ENCODE measurements around the gene GCHFR.

DNA sequence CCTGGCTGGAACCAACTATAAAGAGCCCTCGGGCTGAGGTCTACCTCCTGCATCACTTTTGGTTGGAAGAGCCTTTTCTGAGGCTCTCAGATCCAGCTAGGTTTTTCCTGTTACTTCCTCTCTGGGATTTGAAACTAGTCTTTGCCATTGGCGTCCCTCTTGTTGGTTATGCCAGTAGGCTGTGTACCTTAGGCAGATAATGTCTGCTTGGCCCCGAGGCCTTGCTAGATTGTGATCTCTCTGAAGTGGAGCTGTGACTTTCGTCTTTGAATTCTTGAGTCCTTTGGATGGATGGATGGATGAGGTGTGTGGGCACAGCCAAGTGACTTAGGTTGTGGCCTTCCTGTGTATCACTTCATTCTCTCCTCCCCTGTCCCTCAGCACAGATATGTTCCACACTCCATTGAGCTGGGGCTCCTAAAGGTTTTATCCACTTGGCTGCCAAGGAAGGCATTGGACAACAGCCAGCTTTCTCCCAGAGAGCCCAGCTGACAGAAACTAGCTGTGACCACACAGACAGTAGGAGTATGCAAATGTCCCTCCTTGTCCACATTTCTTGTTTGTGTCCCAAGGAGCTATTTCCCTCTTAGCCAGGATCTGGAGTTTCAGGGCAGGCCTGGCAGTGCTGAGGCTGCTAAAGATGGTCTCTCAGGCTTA is 51.3 kb downstream of the GCHFR start:
- TF ChIP-seq, protein P1, sequence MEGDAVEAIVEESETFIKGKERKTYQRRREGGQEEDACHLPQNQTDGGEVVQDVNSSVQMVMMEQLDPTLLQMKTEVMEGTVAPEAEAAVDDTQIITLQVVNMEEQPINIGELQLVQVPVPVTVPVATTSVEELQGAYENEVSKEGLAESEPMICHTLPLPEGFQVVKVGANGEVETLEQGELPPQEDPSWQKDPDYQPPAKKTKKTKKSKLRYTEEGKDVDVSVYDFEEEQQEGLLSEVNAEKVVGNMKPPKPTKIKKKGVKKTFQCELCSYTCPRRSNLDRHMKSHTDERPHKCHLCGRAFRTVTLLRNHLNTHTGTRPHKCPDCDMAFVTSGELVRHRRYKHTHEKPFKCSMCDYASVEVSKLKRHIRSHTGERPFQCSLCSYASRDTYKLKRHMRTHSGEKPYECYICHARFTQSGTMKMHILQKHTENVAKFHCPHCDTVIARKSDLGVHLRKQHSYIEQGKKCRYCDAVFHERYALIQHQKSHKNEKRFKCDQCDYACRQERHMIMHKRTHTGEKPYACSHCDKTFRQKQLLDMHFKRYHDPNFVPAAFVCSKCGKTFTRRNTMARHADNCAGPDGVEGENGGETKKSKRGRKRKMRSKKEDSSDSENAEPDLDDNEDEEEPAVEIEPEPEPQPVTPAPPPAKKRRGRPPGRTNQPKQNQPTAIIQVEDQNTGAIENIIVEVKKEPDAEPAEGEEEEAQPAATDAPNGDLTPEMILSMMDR (IDR thresholded peaks at IDR 0.05) = no peak
- TF ChIP-seq POLR2A (IDR thresholded peaks at IDR 0.05) = no peak

Measured in transverse colon (tissue), 3 donors.